HEK293 (cell line): ENCODE data around the gene SSBP3.
A peak's percentile ranks its signal among the peaks of the same experiment; 100 is the strongest.

Experiments used
- CTCF ChIA-PET: fragments of 350-600 bp; formaldehyde crosslinking; extraction: SDS; loops from one replicate; lab custom pipeline; 2021; ENCODE audit warnings: antibody characterized with exemption; lab: Yijun Ruan, JAX
- POLR2A ChIA-PET: fragments of 300-600 bp; formaldehyde crosslinking; extraction: SDS; loops from one replicate; lab custom pipeline; 2020; ENCODE audit warnings: antibody characterized with exemption, inconsistent platforms; lab: Yijun Ruan, JAX
- H3K27ac ChIP-seq: fragments of 200-500 bp; sonication (Bioruptor generic); 2 replicates; pipeline ENCODE4 v1.5.1; 2014; ENCODE audit warnings: low read depth, low read length, control low read depth, inconsistent platforms; ENCODE audit errors: extremely low read depth
- H3K36me3 ChIP-seq, 2 experiments: fragments of 200-500 bp in 1 of 2; sonication (Bioruptor generic) in 1 of 2; 1 replicate in 1 of 2; 2 replicates in 1 of 2; pipeline ENCODE4 v1.5.1; 2014 to 2017; ENCODE audit warnings: inconsistent platforms in 2 of 2, low read length in 2 of 2; ENCODE audit not compliant: control insufficient read depth in 2 of 2, insufficient read depth in 1 of 2
- H3K4me1 ChIP-seq: fragments of 200-500 bp; sonication (Bioruptor generic); 2 replicates; pipeline ENCODE4 v1.5.1; 2014; ENCODE audit warnings: mild to moderate bottlenecking, low read length, inconsistent platforms; ENCODE audit not compliant: control insufficient read depth, insufficient read depth
- H3K4me3 ChIP-seq: 2 replicates; pipeline ENCODE4 v1.5.1; 2011; ENCODE audit warnings: low read depth, mild to moderate bottlenecking, control low read depth, low read length, moderate library complexity
- H3K9me3 ChIP-seq: fragments of 200-500 bp; sonication (Bioruptor generic); 2 replicates; pipeline ENCODE4 v1.5.1; 2014; ENCODE audit warnings: low read depth, low read length, inconsistent platforms; ENCODE audit not compliant: control insufficient read depth, insufficient read depth
- AEBP2 ChIP-seq: fragments of 450-650 bp; formaldehyde crosslinking; IDR thresholded peaks from 2 replicates; pipeline ENCODE4 v1.5.1; 2016; ENCODE audit warnings: missing biosample characterization, missing genetic modification characterization, borderline replicate concordance
- HOXD13 ChIP-seq: sonication (generic); formaldehyde crosslinking; IDR thresholded peaks from 2 replicates; pipeline ENCODE4 v1.8.0; 2022; ENCODE audit warnings: missing genetic modification reagents, borderline replicate concordance
- KLF1 ChIP-seq: fragments of 450-650 bp; formaldehyde crosslinking; IDR thresholded peaks from 2 replicates; pipeline ENCODE4 v1.5.1; 2016; ENCODE audit warnings: missing biosample characterization, missing genetic modification characterization
- OSR2 ChIP-seq: fragments of 450-650 bp; formaldehyde crosslinking; IDR thresholded peaks from 2 replicates; pipeline ENCODE4 v1.5.1; 2016; ENCODE audit warnings: missing biosample characterization, missing genetic modification characterization
- PRDM2 ChIP-seq: fragments of 450-650 bp; formaldehyde crosslinking; IDR thresholded peaks from 2 replicates; pipeline ENCODE4 v1.5.1; 2016; ENCODE audit warnings: missing biosample characterization, missing genetic modification characterization, borderline replicate concordance
- SCRT1 ChIP-seq: fragments of 450-650 bp; formaldehyde crosslinking; IDR thresholded peaks from 2 replicates; pipeline ENCODE4 v1.5.1; 2016; ENCODE audit warnings: missing biosample characterization, missing genetic modification characterization, borderline replicate concordance
- TCF7L2 ChIP-seq: IDR thresholded peaks from 2 replicates; pipeline ENCODE4 v1.6.1; 2011; ENCODE audit warnings: low read depth, mild to moderate bottlenecking, inconsistent platforms, low read length, moderate library complexity, borderline replicate concordance
- ZBTB7A ChIP-seq: fragments of 450-650 bp; formaldehyde crosslinking; IDR thresholded peaks from 2 replicates; pipeline ENCODE4 v1.5.1; 2016; ENCODE audit warnings: low read depth, missing biosample characterization, missing genetic modification characterization
- ZNF114 ChIP-seq: fragments of 450-650 bp; formaldehyde crosslinking; IDR thresholded peaks from 2 replicates; pipeline ENCODE4 v1.5.0; 2017; ENCODE audit warnings: missing biosample characterization, missing genetic modification characterization
- ZNF211 ChIP-seq: fragments of 450-650 bp; formaldehyde crosslinking; IDR thresholded peaks from 2 replicates; pipeline ENCODE4 v1.5.1; 2016; ENCODE audit warnings: low read depth, missing biosample characterization, missing genetic modification characterization
- ZNF501 ChIP-seq: fragments of 450-650 bp; formaldehyde crosslinking; IDR thresholded peaks from 2 replicates; pipeline ENCODE4 v1.5.1; 2016; ENCODE audit warnings: missing biosample characterization, missing genetic modification characterization
- ZNF544 ChIP-seq: fragments of 450-650 bp; formaldehyde crosslinking; IDR thresholded peaks from 2 replicates; pipeline ENCODE4 v1.5.0; 2017; ENCODE audit warnings: missing biosample characterization, missing genetic modification characterization
- ZNF624 ChIP-seq: fragments of 450-650 bp; formaldehyde crosslinking; IDR thresholded peaks from 2 replicates; pipeline ENCODE4 v1.5.1; 2017; ENCODE audit warnings: missing biosample characterization, missing genetic modification characterization
- ZNF654 ChIP-seq: fragments of 450-650 bp; formaldehyde crosslinking; IDR thresholded peaks from 2 replicates; pipeline ENCODE4 v1.5.1; 2016; ENCODE audit warnings: low read depth, missing biosample characterization, missing genetic modification characterization
- ZXDB ChIP-seq: fragments of 450-650 bp; formaldehyde crosslinking; IDR thresholded peaks from 2 replicates; pipeline ENCODE4 v1.5.1; 2016; ENCODE audit warnings: missing biosample characterization, missing genetic modification characterization

Gene SSBP3

GRCh38 chr1:54429838-54430237 is 23.6 kb upstream of the SSBP3 start (continued):
- no peak for TF ChIP-seq AEBP2 (tag by site-specific recombination)
- no peak for TF ChIP-seq PRDM2 (tag by site-specific recombination)
- no peak for TF ChIP-seq SCRT1 (tag by site-specific recombination)

GRCh38 chr1:54428837-54429518 is 22.8 kb upstream of the SSBP3 start:
- POLR2A ChIA-PET, result interaction anchor here (0.7 kb wide), 1 partner anchor 22 kb away, joined by 3 read pairs; no protein-coding TSS in a partner anchor
- no peak for TF ChIP-seq KLF1
- TF ChIP-seq ZNF114, result no peak
- no peak for TF ChIP-seq HOXD13 (CRISPR knock-in tag)
- TF ChIP-seq ZBTB7A (tag by site-specific recombination), result no peak
- no peak for TF ChIP-seq ZNF624 (tag by site-specific recombination)
- no peak for TF ChIP-seq ZXDB (tag by site-specific recombination)
- TF ChIP-seq ZNF501 (tag by site-specific recombination), result no peak
- no peak for TF ChIP-seq OSR2
- no peak for TF ChIP-seq ZNF544 (tag by site-specific recombination)
- TF ChIP-seq, all 188 proteins: peak for 0
- Histone ChIP-seq H3K9me3 (no peaks in the 10 kb centered on the region), H3K27ac (no peak overlapping the region), H3K4me3 (no peak overlapping the region), H3K36me3 (no peaks in the 10 kb centered on the region), H3K4me1 (no peaks in the 10 kb centered on the region)
- CTCF ChIA-PET, result no interaction called here

- Histone ChIP-seq H3K9me3 (no peaks in the 10 kb centered on the region), H3K4me3 (no peak overlapping the region), H3K4me1 (no peaks in the 10 kb centered on the region), H3K27ac (no peak overlapping the region)
- CTCF ChIA-PET, result interaction anchor here (0.6 kb wide), 2 partner anchors 271 to 337 kb away, joined by 3 to 4 read pairs; no protein-coding TSS in a partner anchor
- POLR2A ChIA-PET, result no interaction called here
- TF ChIP-seq ZNF211 (tag by site-specific recombination) (no peak), OSR2 (no peak), TCF7L2 (no peak), ZNF654 (tag by site-specific recombination) (peak; percentile 19; the same call in 1 of the 2 replicates)
- TF ChIP-seq, all 188 proteins: peak for 1
- H3K36me3 ChIP-seq, result no peaks in the 10 kb centered on the region
These were observed 19.0 kb upstream of the SSBP3 start for GRCh38 chr1:54425152-54425584.
